ENCODE data around the gene MED15.
A peak's percentile ranks its signal among the peaks of the same experiment; 100 is the strongest.

The MED15 gene

DNA sequence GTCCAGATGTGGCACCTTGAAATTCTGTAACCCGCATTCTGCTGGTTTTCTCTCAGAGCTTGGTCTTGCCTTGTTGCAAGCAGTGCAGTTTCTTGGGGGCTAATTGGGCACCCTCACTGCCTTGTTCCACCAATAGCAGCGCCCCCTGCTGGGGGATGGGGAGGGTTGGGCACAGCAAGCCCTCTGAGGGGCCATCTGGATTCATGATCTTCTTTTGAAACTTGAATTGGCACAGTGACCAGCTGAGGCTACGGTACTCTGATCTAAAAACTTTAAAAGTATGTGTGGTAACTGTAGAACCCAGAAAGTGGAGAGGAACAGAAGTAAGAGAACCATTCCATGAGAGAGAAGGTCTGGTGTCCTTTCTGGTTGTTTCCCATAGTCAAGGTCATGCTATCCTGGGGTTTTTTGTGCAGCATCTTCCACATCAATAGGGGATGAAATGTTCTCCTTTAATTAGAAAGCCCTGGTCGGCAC lies 64.2 kb downstream of the MED15 start:
- DNase-seq (ENCODE audit: low spot score) = peak; percentile 76

DNA sequence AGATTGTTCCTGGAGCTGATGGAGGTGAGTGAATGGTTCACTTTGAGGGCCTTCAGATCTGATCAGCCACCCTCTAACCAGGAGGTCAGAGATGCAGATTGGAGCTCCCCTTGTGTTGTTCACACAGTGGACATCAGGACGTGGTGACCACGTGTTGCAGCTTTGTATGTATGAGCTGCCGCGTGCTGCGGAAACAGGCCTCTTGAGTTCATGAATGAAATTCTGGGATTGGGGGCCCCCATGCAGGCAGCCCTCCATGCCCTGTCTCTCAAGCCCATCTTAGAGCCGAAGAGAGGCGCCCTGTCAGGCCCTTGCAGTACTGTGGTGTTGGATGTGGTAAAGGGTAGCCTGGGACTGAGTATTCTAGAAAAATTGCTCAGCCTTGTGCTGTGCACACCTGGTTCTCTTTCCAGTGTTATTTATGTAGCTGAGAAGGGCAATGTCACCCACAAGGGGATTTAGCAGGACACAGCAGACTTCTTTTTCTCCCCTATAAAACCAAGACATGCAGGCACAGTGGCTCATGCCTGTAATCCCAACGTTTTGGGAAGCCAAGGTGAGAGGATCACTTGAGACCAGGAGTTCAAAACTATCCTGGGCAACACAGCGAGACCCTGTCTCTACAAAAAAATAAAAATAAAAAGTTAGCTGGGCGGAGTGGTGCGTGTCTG lies 64.9 kb downstream of the MED15 start:
- DNase-seq (ENCODE audit: low spot score) = no peak

DNA sequence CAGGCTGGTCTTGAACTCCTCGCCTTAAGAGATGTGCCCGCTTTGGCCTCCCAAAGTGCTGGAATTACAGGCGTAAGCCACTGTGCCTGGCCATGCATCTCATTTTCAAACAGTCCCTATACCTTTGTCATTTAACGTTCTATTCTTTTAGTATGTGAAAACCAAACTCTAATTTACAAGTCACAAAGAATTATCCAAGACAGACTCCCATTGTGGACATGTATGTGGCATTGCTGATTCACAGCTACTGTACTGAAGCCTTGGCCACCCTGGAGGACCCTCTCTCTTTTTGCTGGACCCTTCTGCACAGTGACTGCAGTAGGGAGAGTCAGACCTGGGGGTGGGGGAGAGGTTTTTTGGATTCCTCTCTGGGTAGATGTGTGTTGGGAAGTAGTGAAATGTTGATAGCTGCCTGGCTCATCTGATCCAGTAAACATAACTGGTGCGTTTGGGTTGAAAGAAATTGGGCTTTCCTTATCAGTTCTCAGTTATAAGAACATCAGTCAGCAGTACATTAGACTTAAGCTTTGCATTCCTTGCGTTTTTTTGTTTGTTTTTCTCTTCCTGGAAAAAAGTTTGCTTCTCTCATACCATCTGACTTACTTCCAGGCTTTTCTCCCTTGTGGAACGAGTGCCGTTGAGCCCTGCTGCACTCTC lies 65.9 kb downstream of the MED15 start:
- DNase-seq (ENCODE audit: low spot score) = no peak

DNA sequence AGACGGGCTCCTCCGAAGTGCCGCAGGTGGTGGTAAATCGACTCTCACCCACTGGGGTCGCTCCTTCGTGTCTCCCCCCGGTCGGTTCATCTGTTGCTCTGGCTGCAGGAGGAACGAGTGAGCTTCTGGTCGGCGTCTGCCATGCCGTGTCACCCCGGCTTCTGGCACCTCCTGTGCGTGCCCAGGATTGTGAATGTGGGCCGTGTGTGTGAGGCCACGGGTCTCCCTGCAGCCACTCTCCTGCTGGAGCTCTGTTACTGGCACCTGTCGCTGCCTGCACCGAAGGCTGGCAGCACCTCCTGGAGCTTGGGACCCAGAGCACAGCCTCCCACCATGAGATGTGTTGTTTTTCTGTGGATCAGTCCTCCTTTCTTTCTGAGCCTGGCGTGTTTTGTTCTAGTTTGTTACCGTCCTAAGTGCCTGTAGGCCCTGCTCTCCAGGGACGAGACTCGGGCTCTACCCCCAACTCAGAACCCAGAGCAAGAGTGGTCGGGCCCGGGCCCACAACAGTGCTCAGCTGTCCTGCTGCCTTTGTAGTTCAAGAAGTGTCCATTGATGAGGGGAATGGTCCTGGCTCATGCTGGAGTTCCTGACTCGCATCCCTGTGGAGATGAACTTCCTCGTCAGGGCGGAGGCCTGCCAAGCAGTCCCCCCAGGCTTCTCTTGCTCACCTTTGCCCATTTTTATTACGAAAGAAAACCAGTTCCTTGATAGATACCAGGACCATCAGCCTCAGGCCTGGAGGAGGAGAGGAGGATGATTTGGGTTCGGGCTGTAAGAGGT lies 66.6 kb downstream of the MED15 start:
- DNase-seq (ENCODE audit: low spot score) = no peak

DNA sequence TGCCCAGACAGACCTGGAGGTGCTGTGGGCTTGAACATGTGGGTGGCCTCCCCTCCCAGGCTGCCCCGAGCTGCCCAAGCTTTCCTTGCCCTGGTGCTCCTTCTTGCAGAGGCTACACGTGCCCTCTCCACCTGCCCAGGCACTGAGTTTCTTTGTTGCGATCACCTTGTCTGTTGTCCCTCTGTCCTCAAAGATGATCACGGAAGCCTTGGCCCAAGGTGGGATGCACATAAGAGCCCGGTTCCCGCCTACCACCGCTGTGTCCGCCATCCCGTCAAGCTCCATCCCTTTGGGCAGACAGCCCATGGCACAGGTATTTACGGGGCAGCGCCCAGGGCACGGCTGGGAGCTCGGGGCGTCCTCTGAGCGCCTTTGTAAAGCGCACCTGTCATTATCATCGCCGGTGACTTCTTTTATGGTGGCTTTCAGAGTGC lies 67.5 kb downstream of the MED15 start:
- no peak for DNase-seq (ENCODE audit: low spot score)

DNA sequence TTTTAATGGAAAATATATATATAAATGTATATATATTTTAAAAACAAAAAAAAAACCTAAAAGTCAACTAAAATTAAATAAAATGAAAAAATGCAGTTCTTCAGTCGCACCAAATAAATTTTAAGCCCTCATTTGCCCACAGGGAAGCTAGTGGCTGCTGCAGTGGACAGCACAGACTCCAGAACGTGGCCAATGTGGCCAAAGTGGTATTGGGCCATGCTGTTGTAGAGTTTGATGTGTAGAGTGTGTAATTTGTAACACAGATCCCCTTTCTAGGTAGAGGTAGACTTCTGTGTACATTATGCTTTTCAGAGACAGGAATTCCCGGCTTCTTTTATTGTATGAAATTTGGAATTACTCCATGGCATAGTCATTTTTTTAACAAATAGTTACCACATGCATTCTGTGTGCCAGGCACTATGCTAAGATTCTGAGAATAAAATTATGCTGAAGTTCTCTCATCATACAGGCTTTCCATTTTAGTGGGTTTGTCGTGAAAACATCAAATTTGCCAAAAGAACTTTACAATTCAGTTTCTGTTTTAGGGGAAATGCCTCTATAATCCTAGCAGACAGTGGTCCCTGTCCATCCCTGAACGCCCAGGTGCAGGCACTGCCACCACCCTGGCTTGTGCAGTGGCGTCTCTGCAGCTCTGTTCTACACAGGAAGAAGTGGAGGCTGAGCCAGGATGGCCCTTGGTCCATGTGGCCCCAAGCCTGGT lies 68.5 kb downstream of the MED15 start:
- no peak for DNase-seq (ENCODE audit: low spot score)

DNA sequence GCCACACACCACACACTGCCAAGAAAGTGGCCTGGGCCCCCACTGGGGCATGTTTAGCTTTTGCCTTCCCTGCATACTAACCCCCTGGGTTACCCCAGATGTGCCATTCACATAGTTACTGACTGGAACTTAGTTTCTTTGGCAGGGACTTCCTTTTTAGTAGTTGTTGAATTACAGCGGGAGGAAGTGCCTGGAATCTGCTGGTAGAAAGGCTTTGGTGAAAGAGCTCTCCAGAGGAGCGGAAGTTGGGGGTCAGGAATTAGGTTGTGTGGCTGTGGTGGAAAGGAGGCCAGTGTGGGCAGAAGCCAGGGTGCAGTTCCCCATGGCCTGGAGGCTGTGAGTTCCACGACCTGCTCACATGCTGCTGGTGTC lies 69.0 kb downstream of the MED15 start:
- no peak for DNase-seq (ENCODE audit: low spot score)

DNA sequence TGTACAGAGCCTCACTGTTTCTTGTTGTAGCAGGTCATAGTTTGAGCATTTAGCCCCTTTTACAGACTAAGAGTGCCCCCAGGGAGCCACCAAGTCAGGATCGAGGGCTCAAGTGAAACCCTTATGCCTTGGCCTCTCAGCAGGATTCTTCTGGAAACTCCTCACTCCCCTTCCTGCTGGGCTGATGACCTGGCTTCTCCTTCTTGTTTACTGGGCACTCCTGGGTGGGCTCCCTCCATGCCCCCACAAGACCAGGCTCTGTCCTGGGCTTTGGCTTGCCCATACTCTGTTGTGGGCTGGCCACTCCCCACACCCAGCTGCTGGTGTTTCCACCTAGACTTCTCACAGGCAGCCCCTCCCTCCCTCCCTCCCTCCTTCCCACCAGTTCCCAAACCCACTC lies 69.6 kb downstream of the MED15 start:
- DNase-seq (ENCODE audit: low spot score) = no peak

DNA sequence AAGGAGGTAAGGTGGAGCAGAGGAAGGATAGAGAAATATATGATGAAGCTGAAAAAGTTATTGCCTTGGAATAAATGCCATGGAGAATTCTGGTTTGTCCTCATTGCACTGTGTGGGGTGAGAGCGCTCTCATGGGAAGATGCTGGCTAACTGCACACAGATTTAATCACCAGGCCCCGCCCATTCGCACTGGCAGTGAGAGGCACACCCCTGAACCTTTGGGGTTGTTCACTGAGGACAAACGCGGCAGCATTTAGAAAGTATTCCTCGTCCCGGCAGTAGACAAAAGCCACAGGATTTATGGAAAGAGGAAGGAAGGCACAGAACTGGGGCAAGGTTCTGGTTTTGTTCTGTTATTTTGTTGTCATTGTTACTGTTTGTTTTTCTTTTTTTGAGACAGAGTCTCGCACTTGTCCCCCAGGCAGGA lies 70.2 kb downstream of the MED15 start:
- DNase-seq (ENCODE audit: low spot score) = no peak

DNA sequence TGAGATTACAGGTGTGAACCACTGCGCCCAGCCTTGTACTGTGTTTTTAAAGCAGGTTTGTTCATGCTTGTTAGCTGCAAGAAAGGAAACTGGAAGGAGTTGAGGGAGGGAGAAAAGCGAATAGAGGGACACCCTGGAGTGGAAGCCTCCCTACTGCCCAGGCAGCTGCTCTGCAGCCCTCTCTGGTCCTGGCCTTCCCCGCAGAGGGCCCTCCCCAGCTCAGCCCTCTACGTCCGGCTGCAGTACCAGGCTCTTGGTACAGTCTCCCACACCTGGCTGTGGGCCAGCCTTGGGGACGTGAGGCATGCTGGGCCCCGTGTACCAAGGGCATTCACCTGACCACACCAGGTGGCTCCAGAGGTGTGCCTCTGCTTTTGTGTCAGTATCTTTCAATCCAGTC lies 70.8 kb downstream of the MED15 start:
- DNase-seq (ENCODE audit: low spot score) = no peak

DNA sequence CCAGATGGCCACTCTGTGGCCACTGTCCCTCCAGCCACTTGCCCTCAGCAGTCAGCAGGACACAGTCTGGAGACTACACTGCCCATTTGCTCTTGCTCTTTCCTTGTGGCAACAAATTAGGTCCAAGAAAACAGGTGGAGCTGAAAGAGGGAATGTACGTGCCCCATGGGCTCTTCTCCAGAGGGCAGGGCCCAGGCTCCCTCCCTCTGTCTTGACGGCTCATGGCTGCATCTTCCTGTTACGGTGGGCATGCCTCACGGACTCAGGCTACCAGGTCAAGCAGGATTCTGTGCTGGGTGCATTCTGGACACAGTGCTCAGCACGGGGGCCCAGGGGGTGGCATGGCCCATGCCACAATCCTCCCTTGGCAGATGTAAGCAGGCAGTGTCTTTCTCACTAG lies 71.3 kb downstream of the MED15 start:
- DNase-seq (ENCODE audit: low spot score) = no peak

DNA sequence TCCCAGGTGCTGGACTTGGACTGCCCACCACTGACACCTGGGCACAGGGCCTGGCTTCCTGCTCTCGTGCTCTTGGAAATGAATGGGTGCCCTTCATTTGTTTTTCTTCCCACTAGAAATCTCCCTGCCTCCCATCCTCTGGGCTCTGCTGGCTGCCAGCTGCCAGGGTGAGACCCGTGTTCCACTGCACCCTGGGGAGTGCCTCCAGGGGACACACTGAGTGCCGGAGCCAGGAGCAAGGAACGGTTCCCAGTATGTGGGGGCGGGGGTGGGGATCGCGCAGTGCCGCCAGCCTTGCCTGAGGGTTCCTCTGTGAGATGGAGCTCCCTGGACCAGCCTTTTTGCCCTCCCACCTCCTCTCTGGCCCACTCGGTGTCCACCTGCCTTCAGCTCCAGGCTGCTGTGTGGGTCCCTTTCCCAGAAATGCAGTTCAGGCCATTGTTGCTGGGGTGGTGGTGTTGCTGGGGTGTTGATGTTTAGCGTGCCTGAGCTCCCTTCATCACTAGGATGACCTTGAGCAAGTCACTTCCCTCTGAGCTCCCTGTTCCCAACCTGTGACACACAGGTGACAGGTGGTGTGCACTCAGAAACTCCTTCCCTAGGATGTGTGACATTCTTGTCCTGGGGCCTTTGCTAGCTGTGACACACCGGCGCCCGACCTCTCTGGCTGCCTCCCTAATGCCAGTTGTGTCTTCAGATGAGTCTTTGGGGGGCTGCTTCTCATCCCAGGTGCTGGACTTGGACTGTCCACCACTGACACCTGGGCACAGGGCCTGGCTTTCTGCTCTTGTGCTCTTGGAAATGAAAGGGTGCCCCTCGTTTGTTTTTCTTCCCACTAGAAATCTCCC lies 72.1 kb downstream of the MED15 start:
- DNase-seq (ENCODE audit: low spot score) = no peak

DNA sequence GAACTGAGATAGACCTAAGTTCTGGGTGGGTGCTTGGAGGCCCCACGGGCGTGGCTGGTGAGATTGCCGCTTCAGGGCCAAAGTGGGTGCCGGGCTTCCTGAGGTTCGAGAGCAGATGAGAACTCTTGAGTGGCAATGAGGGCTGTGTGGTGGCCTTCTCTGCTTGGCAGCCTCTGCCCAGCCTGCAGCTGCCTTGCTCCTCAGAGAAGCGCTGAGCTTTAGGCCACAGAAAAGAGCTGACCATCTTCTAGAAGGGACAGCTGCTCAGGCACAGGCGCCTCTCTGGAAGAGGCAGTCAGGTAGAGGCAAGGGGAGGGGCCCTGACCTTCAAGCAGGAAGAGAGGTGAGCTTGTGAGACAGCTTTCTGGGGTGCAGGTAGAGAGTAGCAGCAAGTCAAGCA lies 72.8 kb downstream of the MED15 start:
- no peak for DNase-seq (ENCODE audit: low spot score)

DNA sequence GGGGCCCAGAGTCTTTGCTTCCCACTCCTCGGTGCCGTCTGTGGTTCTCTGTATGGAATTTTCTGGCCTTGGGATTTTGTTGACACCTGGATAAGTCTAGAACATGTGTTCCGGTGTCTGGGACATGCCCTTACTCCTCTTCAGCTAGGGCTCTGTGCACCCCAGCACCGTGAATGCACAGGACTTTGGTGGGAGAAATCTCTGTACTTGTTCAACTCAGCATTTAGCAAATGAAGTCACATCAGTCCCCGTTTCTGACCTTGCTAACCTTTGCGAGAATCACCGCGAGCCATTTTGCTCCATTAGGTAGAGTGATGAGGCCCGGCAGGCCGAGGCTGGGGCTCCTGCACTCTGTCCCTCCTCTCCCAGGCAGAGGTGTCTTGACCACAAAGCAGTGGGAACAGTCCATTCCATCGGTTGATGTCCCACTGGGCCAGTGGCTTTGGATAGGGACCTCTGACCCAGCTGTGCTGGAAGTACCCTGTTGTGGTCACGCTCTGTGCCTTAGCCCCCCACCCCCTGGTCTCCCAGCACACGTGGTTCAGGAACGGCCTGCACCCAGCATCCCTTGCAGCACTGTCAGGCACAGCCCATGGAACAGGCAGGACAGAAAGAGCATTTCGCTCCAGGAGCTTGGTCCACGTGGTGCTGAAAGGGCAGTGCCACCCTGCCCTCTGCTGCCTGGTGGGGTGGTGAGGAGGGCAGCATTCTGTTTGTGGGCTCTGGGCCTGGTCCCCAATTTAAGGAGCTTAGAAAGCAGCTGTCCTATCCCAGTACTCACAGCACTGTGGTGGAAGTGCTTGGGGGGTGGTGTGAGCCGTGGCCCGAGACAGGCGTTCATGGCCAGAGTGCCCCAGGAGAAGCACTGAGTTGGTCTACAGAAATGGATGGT lies 73.4 kb downstream of the MED15 start:
- DNase-seq (ENCODE audit: low spot score) = no peak

DNA sequence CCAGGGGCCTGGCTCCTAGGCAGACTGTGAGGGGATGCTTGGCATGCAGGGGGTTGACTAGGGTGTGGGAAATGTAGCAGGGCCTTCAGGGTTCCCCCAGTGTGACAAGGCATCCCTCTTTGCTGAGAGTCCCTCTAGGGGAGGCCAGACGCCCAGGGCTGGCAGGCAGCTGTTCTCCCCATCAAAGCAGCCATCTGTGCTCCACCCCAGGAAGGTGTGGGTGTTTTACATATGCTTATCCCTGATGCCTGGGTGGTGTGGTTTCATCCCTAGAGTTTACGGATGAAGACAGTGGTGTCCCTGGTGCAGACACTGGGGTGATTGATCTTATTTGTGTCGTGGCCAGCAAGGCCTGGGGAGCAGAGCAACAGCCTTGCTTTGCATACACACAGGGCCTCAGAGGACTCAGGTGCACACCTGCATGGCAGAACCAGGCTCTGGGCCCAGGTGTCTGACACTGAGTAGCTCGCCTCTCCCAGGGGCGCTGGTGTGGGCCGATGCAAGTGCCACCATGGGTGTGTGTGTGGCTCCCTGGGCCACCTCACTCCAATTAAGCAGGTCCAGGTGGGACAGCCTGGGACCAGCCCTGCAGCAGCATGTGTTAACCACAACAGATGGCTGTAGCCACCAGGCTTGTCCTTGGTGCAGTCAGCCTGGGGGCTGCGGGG lies 74.2 kb downstream of the MED15 start:
- DNase-seq (ENCODE audit: low spot score) = no peak

DNA sequence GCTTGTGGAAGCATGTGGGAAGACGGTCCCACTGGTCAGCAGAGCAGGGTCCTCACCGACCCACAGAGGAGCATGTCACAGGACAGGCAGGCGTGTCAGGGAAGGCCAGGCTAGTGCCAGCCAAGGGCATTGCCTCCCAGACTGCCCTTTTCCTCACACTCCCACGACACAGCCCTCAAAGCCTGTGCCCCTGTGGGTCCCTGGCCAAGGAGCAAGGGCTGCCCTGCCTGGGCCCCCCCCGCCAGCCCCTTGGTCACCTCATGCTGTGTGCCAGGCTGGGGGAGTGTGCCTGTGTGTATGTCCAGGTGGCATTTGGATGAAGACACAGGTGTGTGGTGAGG lies 74.7 kb downstream of the MED15 start:
- no peak for DNase-seq (ENCODE audit: low spot score)

DNA sequence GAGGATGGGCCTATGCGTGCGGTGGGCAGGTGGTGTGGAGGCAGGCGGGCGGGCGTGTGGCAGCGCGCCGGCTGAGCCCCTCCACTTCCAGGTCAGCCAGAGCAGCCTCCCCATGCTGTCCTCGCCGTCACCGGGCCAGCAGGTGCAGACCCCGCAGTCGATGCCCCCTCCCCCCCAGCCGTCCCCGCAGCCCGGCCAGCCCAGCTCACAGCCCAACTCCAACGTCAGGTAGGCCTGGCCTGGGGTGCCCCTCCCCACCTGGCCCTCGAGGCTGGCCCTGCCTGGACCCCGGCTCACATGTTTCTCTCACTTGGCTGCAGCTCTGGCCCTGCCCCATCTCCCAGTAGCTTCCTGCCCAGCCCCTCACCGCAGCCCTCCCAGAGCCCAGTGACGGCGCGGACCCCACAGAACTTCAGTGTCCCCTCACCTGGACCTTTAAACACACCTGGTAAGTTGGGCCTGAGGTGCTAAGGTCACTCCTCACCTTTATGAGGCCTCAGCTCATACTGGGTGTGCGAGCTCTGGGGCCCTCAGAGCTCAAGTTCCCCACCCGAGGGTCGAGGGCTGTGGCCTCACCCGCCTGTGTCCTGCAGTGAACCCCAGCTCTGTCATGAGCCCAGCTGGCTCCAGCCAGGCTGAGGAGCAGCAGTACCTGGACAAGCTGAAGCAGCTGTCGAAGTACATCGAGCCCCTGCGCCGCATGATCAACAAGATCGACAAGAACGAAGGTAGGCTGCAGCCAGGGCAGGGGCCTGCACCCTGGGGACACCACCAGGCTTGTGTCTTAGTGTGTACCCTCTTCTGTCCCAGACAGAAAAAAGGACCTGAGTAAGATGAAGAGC lies 75.3 kb downstream of the MED15 start:
- no peak for DNase-seq (ENCODE audit: low spot score)

DNA sequence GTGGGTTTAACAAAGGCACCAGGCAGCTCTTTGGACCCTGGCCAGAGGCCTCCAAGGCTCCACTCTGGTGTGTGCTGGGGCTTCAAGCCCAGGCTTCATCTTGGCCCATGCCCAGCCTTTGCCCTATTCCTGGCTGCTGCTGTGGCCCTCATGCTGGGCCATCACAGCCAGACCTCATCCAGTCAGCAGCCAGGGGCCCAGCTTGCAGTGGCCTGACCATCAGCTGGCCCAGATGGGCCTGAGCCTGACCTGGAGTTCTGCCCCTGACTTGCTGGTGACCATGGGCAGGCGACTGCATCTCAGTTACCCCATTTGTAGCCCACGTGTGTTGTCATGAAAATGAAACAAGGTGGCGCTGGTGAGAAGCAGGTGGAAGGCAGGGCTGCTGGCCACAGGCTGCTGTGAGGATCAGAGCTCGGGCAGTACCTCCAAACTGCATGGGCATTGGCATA lies 76.1 kb downstream of the MED15 start:
- DNase-seq (ENCODE audit: low spot score) = no peak

Measured in D341Med (cell line).